ENCODE measurements around the gene SLC25A13.

Gene SLC25A13

GRCh38 chr7:96319439-96319838 is 2.5 kb downstream of the SLC25A13 start:
- CTCF ChIA-PET: interaction anchor here (2.1 kb wide), 1 partner anchor 15 kb away, joined by 5 read pairs; no protein-coding TSS in a partner anchor
- no peak for TF ChIP-seq CTCF (IDR thresholded peaks at IDR 0.05; ENCODE audit: insufficient read depth, low read length, missing control alignments)
- POLR2A ChIA-PET: no interaction called here
- no peak overlapping the region for H3K4me3 ChIP-seq (ENCODE audit: low read depth, low read length)
- no peak for DNase-seq (ENCODE audit: low read depth, low spot score)

GRCh38 chr7:96316949-96317348 is 4.9 kb downstream of the SLC25A13 start:
- ChIA-PET CTCF (no interaction called here), POLR2A (no interaction called here)
- TF ChIP-seq CTCF (IDR thresholded peaks at IDR 0.05; ENCODE audit: insufficient read depth, low read length, missing control alignments): no peak
- no peak overlapping the region for H3K4me3 ChIP-seq (ENCODE audit: low read depth, low read length)
- no peak for DNase-seq (ENCODE audit: low read depth, low spot score)

- TF ChIP-seq CTCF (IDR thresholded peaks at IDR 0.05; ENCODE audit: insufficient read depth, low read length, missing control alignments): no peak
- no peak overlapping the region for H3K4me3 ChIP-seq (ENCODE audit: low read depth, low read length)
- POLR2A ChIA-PET: no interaction called here
- CTCF ChIA-PET: no interaction called here
- DNase-seq (ENCODE audit: low read depth, low spot score): no peak
These were observed 6.8 kb downstream of the SLC25A13 start for GRCh38 chr7:96315125-96315512.

GRCh38 chr7:96314402-96315124 is 7.3 kb downstream of the SLC25A13 start:
- ChIA-PET POLR2A (no interaction called here), CTCF (no interaction called here)
- no peak for TF ChIP-seq CTCF (IDR thresholded peaks at IDR 0.05; ENCODE audit: insufficient read depth, low read length, missing control alignments)
- H3K4me3 ChIP-seq (ENCODE audit: low read depth, low read length): no peak overlapping the region
- no peak for DNase-seq (ENCODE audit: low read depth, low spot score)

GRCh38 chr7:96313940-96314339 is 8.0 kb downstream of the SLC25A13 start:
- no peak overlapping the region for H3K4me3 ChIP-seq (ENCODE audit: low read depth, low read length)
- ChIA-PET POLR2A (no interaction called here), CTCF (no interaction called here)
- no peak for DNase-seq (ENCODE audit: low read depth, low spot score)
- TF ChIP-seq CTCF (IDR thresholded peaks at IDR 0.05; ENCODE audit: insufficient read depth, low read length, missing control alignments): no peak

- no peak for TF ChIP-seq CTCF (IDR thresholded peaks at IDR 0.05; ENCODE audit: insufficient read depth, low read length, missing control alignments)
- ChIA-PET POLR2A (no interaction called here), CTCF (no interaction called here)
- DNase-seq (ENCODE audit: low read depth, low spot score): no peak
- no peak overlapping the region for H3K4me3 ChIP-seq (ENCODE audit: low read depth, low read length)
These were observed 9.4 kb downstream of the SLC25A13 start for GRCh38 chr7:96312502-96312901.
